K562 (cell line): Measurements from ENCODE around the gene EZH1. TPM values are rescaled to one million over a fixed set of nuclear protein-coding genes. Genes with fewer than 3 reads are reported as not detected.

Source experiments
- CHD1 ChIP-seq: fragments of 200-600 bp; sonication (generic); IDR thresholded peaks from one replicate; pipeline ENCODE4 v1.6.1; 2012; ENCODE audit warnings: mild to moderate bottlenecking, moderate library complexity, low read length, inconsistent platforms
- COPS2 ChIP-seq: fragments of 450-650 bp; conservative IDR thresholded peaks from 2 replicates; pipeline ENCODE4 v1.6.1; 2016; ENCODE audit warnings: mild to moderate bottlenecking, moderate library complexity
- ESRRB ChIP-seq: fragments of 250-450 bp; sonication (Bioruptor Pico); IDR thresholded peaks from 2 replicates; pipeline ENCODE4 v1.5.0; 2020; ENCODE audit warnings: mild to moderate bottlenecking, moderate library complexity, borderline replicate concordance
- GTF2F1 ChIP-seq: IDR thresholded peaks from 2 replicates; pipeline ENCODE4 v1.6.1; 2011; ENCODE audit warnings: low read depth, low read length, improper control_type of control experiment
- HDAC3 ChIP-seq: fragments of 450-650 bp; IDR thresholded peaks from 2 replicates; pipeline ENCODE4 v1.6.1; 2018; ENCODE audit warnings: borderline replicate concordance, mild to moderate bottlenecking, moderate library complexity; ENCODE audit not compliant: partially characterized antibody
- HMG20B ChIP-seq: fragments of 250-450 bp; sonication (Bioruptor Pico); IDR thresholded peaks from 2 replicates; pipeline ENCODE4 v1.5.0; 2021; ENCODE audit warnings: mild to moderate bottlenecking
- IRF2 ChIP-seq: sonication (generic); formaldehyde crosslinking; IDR thresholded peaks from 2 replicates; pipeline ENCODE4 v1.8.1; 2022; ENCODE audit warnings: mild to moderate bottlenecking, missing genetic modification reagents
- KLF10 ChIP-seq: fragments of 250-450 bp; sonication (Bioruptor Pico); IDR thresholded peaks from 2 replicates; pipeline ENCODE4 v1.6.1; 2021; ENCODE audit warnings: matching md5 sums
- NR2C1 ChIP-seq, 2 experiments: fragments of 450-650 bp; IDR thresholded peaks; 2 replicates each; pipeline ENCODE4 v1.6.1; 2017; ENCODE audit warnings: mild to moderate bottlenecking in 2 of 2, antibody characterized with exemption in 1 of 2, inconsistent platforms in 1 of 2, missing compliant biosample characterization in 1 of 2, missing genetic modification characterization in 1 of 2
- PCBP2 ChIP-seq: fragments of 200-400 bp; formaldehyde crosslinking; IDR thresholded peaks from 2 replicates; pipeline ENCODE4 v1.6.1; 2018; ENCODE audit warnings: low read length, low read depth, mild to moderate bottlenecking, moderate library complexity; ENCODE audit not compliant: poor library complexity, severe bottlenecking
- PHF8 ChIP-seq: fragments of 200-600 bp; sonication (generic); IDR thresholded peaks from 2 replicates; pipeline ENCODE4 v1.6.1; 2012; ENCODE audit warnings: mixed run types, mild to moderate bottlenecking, inconsistent platforms, low read length, moderate library complexity, borderline replicate concordance
- SETDB1 ChIP-seq: IDR thresholded peaks from one replicate; pipeline ENCODE4 v1.6.1; 2012; ENCODE audit warnings: low read length, control low read depth, inconsistent platforms
- SNIP1 ChIP-seq: fragments of 450-650 bp; IDR thresholded peaks from 2 replicates; pipeline ENCODE4 v1.7.1; 2017; ENCODE audit warnings: low read depth, mild to moderate bottlenecking
- SRSF9 ChIP-seq: fragments of 200-400 bp; formaldehyde crosslinking; IDR thresholded peaks from 2 replicates; pipeline ENCODE4 v1.6.1; 2017; ENCODE audit warnings: low read depth, low read length, borderline replicate concordance
- TCF7 ChIP-seq: sonication (generic); IDR thresholded peaks from 2 replicates; pipeline ENCODE4 v1.6.1; 2016; ENCODE audit warnings: antibody characterized with exemption, borderline replicate concordance
- ZBTB7A ChIP-seq: IDR thresholded peaks from 2 replicates; pipeline ENCODE4 v1.6.1; 2011; ENCODE audit warnings: low read depth, mild to moderate bottlenecking, low read length, moderate library complexity, borderline replicate concordance; ENCODE audit not compliant: control insufficient read depth
- ZNF124 ChIP-seq: sonication (generic); formaldehyde crosslinking; IDR thresholded peaks from 2 replicates; pipeline ENCODE4 v1.8.1; 2022; ENCODE audit warnings: missing genetic modification reagents
- ZNF445 ChIP-seq: fragments of 250-450 bp; sonication (Bioruptor Pico); IDR thresholded peaks from 2 replicates; pipeline ENCODE4 v1.4.0; 2020; ENCODE audit warnings: low read depth, mild to moderate bottlenecking, moderate library complexity
- ZNF507 ChIP-seq: conservative IDR thresholded peaks from 2 replicates; pipeline ENCODE4 v1.6.1; 2017; ENCODE audit warnings: missing genetic modification characterization, missing compliant biosample characterization
- polyA plus RNA-seq, 8 experiments: library from polyadenylated mRNA; depleted of rRNA in 4 of 8; stranded (reverse) in 5 of 8; unstranded in 3 of 8; fragments of >200 nt; fragmentation: Nextera tagmentation in 2 of 8; fragmentation: Illumina TruSeq in 1 of 8; extraction: Ambion mirVana in 2 of 8; extraction: Trizol in 1 of 8; gene quantifications; 2 replicates each; pipeline versions ENCODE4 v1.2.1 to v1.2.3, GENCODE V29; 2011 to 2014; ENCODE audit warnings: inconsistent platforms in 1 of 8, missing spikeins in 1 of 8
- total RNA-seq, 7 experiments: library from RNA; depleted of rRNA in 6 of 7; stranded (reverse); fragments of >200 nt in 6 of 7; fragmentation: Illumina TruSeq in 2 of 7; extraction: Trizol in 2 of 7; gene quantifications; 2 replicates each; pipeline versions ENCODE4 v1.2.1 to v1.2.3, GENCODE V29; 2011 to 2021; ENCODE audit warnings: low replicate concordance in 1 of 7
- TF ChIP-seq, protein P1 (sequence below): sonication (generic); formaldehyde crosslinking; IDR thresholded peaks from 2 replicates; pipeline ENCODE4 v1.8.1; 2023; ENCODE audit warnings: mild to moderate bottlenecking, missing genetic modification reagents

The EZH1 gene
- total and polyA plus RNA-seq, 9 of the 15 experiments (the other 6 are each of a cell fraction or from before 2014, with no cell fraction given), result 8.6 to 40.8 (median 22.9) TPM

DNA sequence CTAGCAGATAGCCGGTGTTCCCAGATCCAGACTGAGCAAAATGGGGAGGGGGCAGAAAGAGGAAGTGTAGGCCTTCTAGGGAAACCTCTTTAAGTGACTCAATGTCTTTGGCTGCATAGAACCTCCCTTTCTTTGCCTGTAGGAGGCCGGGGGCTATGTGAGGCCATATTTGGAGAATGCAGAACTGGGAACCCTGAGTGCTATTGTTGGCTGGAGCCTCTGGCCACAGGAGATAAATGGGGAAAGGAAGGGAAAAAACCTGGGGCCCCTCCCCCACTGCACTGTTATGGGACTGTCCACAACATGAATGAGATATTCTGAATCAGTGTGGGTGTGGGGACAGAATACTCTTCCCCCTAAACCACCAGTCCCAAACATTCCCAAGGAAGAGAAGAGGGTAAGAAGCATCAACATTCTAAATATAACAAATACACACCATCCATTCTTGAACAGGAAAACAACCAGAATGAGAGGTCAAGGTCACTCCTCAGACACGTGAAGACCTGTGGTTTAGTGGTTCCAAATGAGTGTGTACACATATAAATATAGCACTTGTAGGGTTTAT is 30.8 kb upstream of the EZH1 start (continued):
- peak; percentile 57; the same call in 1 of the 2 replicates for TF ChIP-seq NR2C1 (IDR thresholded peaks at IDR 0.05)
- 0 out of 2 replicates have a peak, but pooled peaks have one; percentile 26 for TF ChIP-seq NR2C1 (tag; IDR thresholded peaks at IDR 0.05)
- no peak for TF ChIP-seq PCBP2
- no peak for TF ChIP-seq TCF7
- TF ChIP-seq ZNF507 (tag), result no peak
- TF ChIP-seq COPS2, result no peak
- no peak for TF ChIP-seq SNIP1
- no peak for TF ChIP-seq CHD1
- TF ChIP-seq HMG20B (CRISPR knock-in tag), result no peak
- no peak for TF ChIP-seq SRSF9
- TF ChIP-seq HDAC3, result peak; percentile 40
- TF ChIP-seq ZBTB7A, result peak; percentile 57
- TF ChIP-seq, protein P1, sequence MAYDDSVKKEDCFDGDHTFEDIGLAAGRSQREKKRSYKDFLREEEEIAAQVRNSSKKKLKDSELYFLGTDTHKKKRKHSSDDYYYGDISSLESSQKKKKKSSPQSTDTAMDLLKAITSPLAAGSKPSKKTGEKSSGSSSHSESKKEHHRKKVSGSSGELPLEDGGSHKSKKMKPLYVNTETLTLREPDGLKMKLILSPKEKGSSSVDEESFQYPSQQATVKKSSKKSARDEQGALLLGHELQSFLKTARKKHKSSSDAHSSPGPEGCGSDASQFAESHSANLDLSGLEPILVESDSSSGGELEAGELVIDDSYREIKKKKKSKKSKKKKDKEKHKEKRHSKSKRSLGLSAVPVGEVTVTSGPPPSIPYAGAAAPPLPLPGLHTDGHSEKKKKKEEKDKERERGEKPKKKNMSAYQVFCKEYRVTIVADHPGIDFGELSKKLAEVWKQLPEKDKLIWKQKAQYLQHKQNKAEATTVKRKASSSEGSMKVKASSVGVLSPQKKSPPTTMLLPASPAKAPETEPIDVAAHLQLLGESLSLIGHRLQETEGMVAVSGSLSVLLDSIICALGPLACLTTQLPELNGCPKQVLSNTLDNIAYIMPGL, result no peak
- no peak for TF ChIP-seq ZNF445
- TF ChIP-seq PHF8, result no peak
- TF ChIP-seq KLF10 (CRISPR knock-in tag), result no peak
- TF ChIP-seq SETDB1, result no peak
- no peak for TF ChIP-seq IRF2 (CRISPR knock-in tag)
- no peak for TF ChIP-seq ZNF124 (CRISPR knock-in tag)
- TF ChIP-seq ESRRB (CRISPR knock-in tag), result no peak
- no peak for TF ChIP-seq GTF2F1
